Effector memory CD4-positive, alpha-beta T cell (primary cell): ENCODE measurements around the gene PDE1A.

Experiments used
- DNase-seq, 3 donors: peaks; one replicate each; pipeline ENCODE4 v3.0.0-alpha.2; 2020
- H3K27ac ChIP-seq: 2 replicates; pipeline ENCODE4 v1.7.0; 2013; ENCODE audit warnings: mild to moderate bottlenecking, low read length, moderate library complexity; ENCODE audit not compliant: insufficient read depth, poor library complexity, severe bottlenecking
- H3K27me3 ChIP-seq: replicated peaks from 2 replicates; pipeline ENCODE4 v1.7.0; 2013; ENCODE audit warnings: mild to moderate bottlenecking, low read length; ENCODE audit not compliant: insufficient read depth, control insufficient read depth, poor library complexity, severe bottlenecking
- H3K36me3 ChIP-seq: 2 replicates; pipeline ENCODE4 v1.7.0; 2013; ENCODE audit warnings: mild to moderate bottlenecking, low read length, moderate library complexity; ENCODE audit not compliant: control insufficient read depth, insufficient read depth
- H3K4me1 ChIP-seq: 2 replicates; pipeline ENCODE4 v1.7.0; 2013; ENCODE audit warnings: low read length, mild to moderate bottlenecking; ENCODE audit not compliant: control insufficient read depth, insufficient read depth, poor library complexity, severe bottlenecking
- H3K4me3 ChIP-seq: 2 replicates; pipeline ENCODE4 v1.7.0; 2013; ENCODE audit warnings: low read length, low read depth, mild to moderate bottlenecking; ENCODE audit not compliant: insufficient read depth, poor library complexity, severe bottlenecking
- H3K9me3 ChIP-seq: 2 replicates; pipeline ENCODE4 v1.7.0; 2013; ENCODE audit warnings: mild to moderate bottlenecking, low read length, moderate library complexity; ENCODE audit not compliant: control insufficient read depth

Gene PDE1A

DNA sequence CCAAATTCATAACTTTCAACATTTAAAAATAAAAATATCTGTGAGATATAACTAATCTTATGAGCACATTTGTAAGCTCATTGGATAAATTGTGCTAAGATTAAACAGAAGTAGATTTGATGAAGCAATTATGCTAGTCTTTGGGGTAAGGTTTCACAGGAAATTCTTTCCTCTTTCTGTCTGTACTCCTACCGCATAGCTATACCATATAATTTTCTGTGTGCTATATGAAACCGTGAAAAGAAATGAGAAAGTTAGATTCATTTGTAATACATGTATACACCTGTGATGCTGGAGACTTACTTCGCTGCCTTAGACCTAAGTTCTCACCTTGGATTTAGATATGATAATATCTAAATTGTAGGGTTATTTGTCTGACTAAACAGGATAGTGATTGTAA lies 256.5 kb downstream of the PDE1A start:
- DNase-seq = no peak
- Histone ChIP-seq H3K4me3 (no peak overlapping the region), H3K9me3 (no peaks in the 10 kb centered on the region), H3K27ac (no peak overlapping the region), H3K27me3 (no peaks in the 10 kb centered on the region), H3K4me1 (no peaks in the 10 kb centered on the region), H3K36me3 (no peaks in the 10 kb centered on the region)

DNA sequence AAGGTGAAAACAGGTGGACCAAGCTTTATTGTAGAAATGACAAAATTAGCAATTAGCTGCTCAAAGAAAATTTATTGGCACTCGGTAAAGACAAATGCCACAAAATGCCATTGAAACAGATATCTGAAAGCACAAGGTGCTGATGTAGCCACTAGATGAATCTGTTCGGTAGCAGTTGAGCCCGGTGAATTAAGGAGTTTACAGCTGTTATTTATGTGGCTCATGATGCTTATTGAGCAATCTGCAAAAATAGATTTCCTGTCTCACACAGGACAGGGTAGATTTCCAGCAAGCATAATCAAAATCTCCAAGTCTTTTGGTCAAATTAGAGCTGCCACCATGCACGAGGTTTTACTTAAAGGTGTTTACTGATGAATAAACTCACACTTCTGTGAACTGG lies 259.0 kb downstream of the PDE1A start:
- Histone ChIP-seq H3K4me1 (no peaks in the 10 kb centered on the region), H3K9me3 (no peaks in the 10 kb centered on the region), H3K27me3 (no peaks in the 10 kb centered on the region), H3K4me3 (no peak overlapping the region), H3K36me3 (no peaks in the 10 kb centered on the region), H3K27ac (no peak overlapping the region)
- no peak for DNase-seq

DNA sequence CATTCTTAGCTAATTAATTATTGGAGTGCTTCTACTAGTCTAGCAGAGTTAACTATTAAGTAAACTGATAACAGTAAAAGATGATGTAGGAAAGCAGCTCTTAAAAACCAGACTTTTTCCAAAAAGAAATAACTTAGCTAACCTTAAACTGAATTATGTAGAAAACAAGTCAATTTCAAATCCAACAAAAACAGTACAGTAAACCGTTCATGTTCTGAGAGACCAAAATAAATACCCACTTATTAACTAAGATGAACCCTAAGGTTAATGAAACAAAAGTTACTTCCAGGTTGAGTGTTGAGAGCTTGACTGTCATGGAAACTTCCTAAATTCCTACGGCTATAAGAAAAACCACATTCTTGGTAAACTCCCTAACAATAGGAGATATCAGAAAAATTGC lies 260.0 kb downstream of the PDE1A start:
- no peak for DNase-seq

GRCh38 chr2:182166406-182166805 lies 260.4 kb downstream of the PDE1A start:
- no peak for DNase-seq
- Histone ChIP-seq H3K9me3 (no peaks in the 10 kb centered on the region), H3K27me3 (no peaks in the 10 kb centered on the region), H3K36me3 (no peaks in the 10 kb centered on the region), H3K4me3 (no peak overlapping the region), H3K27ac (no peak overlapping the region), H3K4me1 (no peaks in the 10 kb centered on the region)

More for the DNA sequence above, 260.0 kb downstream of the PDE1A start:
- Histone ChIP-seq H3K4me3 (no peak overlapping the region), H3K9me3 (no peaks in the 10 kb centered on the region), H3K27ac (no peak overlapping the region), H3K27me3 (no peaks in the 10 kb centered on the region), H3K36me3 (no peaks in the 10 kb centered on the region), H3K4me1 (no peaks in the 10 kb centered on the region)

- no peaks in the 10 kb centered on the region for H3K27me3 ChIP-seq
- no peaks in the 10 kb centered on the region for H3K9me3 ChIP-seq
- H3K27ac ChIP-seq = no peak overlapping the region
- H3K36me3 ChIP-seq = no peaks in the 10 kb centered on the region
- no peaks in the 10 kb centered on the region for H3K4me1 ChIP-seq
- no peak overlapping the region for H3K4me3 ChIP-seq
- no peak for DNase-seq
These were observed 261.6 kb downstream of the PDE1A start for GRCh38 chr2:182165202-182165601.

GRCh38 chr2:182164686-182165085 lies 262.1 kb downstream of the PDE1A start:
- Histone ChIP-seq H3K27ac (no peak overlapping the region), H3K4me1 (no peaks in the 10 kb centered on the region), H3K27me3 (no peaks in the 10 kb centered on the region), H3K9me3 (no peaks in the 10 kb centered on the region), H3K4me3 (no peak overlapping the region), H3K36me3 (no peaks in the 10 kb centered on the region)
- no peak for DNase-seq

GRCh38 chr2:182163878-182164277 lies 263.0 kb downstream of the PDE1A start:
- Histone ChIP-seq H3K27ac (no peak overlapping the region), H3K27me3 (no peaks in the 10 kb centered on the region), H3K36me3 (no peaks in the 10 kb centered on the region), H3K4me1 (no peaks in the 10 kb centered on the region), H3K9me3 (no peaks in the 10 kb centered on the region), H3K4me3 (no peak overlapping the region)
- no peak for DNase-seq

GRCh38 chr2:182148344-182148743 lies 278.5 kb downstream of the PDE1A start:
- Histone ChIP-seq H3K36me3 (no peaks in the 10 kb centered on the region), H3K27me3 (no peaks in the 10 kb centered on the region), H3K4me1 (no peaks in the 10 kb centered on the region), H3K9me3 (no peaks in the 10 kb centered on the region), H3K4me3 (no peak overlapping the region), H3K27ac (no peak overlapping the region)
- no peak for DNase-seq

- Histone ChIP-seq H3K4me3 (no peak overlapping the region), H3K27ac (no peak overlapping the region), H3K9me3 (no peaks in the 10 kb centered on the region), H3K27me3 (no peaks in the 10 kb centered on the region), H3K4me1 (no peaks in the 10 kb centered on the region), H3K36me3 (no peaks in the 10 kb centered on the region)
- no peak for DNase-seq
These were observed 282.1 kb downstream of the PDE1A start for GRCh38 chr2:182144776-182145165.

- Histone ChIP-seq H3K36me3 (no peaks in the 10 kb centered on the region), H3K27ac (no peak overlapping the region), H3K27me3 (no peaks in the 10 kb centered on the region), H3K9me3 (no peaks in the 10 kb centered on the region), H3K4me1 (no peaks in the 10 kb centered on the region), H3K4me3 (no peak overlapping the region)
- DNase-seq = no peak
These were observed 282.6 kb downstream of the PDE1A start for GRCh38 chr2:182144041-182144775.
